Germinal center (tissue), 1 donor: ENCODE measurements around the gene USP20.
"Not testable (repeated sequence)": the region's sequence is repeated elsewhere in the genome, so short reads cannot be mapped to it uniquely, and the experiment has no call there.

Source experiments
- DNase-seq: peaks from one replicate; pipeline ENCODE4 v3.0.0; 2012; ENCODE audit warnings: mixed read lengths, low spot score

The USP20 gene

DNA sequence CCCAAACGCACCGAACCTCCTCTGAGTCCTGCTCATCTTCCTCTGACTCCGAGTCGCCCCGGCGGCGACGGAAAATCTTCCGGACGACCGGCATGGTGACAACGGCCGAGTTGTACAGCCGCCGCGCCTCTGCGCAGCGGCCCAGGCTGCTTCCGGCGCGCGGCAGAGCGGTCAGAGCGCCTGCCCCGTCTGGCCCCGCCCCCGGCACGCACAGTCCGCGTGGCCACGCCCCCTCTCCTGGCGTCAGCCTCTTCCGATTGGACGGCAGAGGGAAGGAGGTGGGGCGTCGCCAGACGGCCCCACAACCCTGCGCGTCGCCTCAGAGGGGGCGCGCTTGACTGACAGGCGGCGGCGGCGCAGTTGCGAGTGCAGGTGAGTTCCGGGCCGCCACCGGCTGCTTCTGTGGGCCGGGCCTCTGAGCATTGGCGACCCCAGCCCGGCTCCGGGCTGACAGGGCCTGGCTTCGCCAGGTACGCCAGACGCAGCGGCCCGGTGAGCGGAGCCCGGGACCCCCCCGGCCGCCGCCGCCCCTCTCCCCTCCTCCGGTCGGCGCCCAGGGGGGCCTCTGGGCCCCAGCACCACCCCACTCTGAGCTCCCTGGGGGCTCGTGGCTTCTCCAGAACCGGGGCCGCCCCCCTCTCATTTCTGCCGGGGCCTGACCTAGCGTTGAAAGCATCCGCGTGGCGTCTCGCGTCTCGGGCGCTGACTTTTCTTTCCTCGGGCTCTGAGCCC is at the start of gene USP20, which contains the start of gene C9orf78:
TSS of gene USP20 (plus strand) at position 331 of the 732 bp plus-strand sequence. CDS start 17,098 bp downstream, outside the sequence.
TSS of gene C9orf78 (minus strand) at position 148 of the 732 bp plus-strand sequence. CDS start at position 94, 54 bp downstream.
- DNase-seq: peak; percentile 99

DNA sequence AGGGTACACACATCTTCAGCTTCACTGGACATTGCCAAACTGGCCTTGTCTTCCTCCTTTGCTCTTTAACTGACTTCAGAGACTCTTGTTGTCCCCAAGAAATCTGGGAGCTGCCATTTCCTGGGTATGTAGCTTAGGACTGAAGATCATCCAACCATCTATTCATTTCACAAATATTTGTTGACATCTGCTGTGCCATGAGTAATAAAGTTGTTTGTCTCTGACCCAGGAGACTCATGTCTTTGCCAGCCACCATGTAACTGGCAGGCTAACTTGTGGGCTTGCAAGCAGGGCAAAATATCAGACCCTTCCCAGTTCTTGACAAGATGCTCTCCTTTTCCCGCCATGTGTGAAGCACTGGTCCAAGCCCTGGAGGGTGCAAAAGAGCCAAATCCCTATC is 49.4 kb upstream of the USP20 start:
- no peak for DNase-seq

DNA sequence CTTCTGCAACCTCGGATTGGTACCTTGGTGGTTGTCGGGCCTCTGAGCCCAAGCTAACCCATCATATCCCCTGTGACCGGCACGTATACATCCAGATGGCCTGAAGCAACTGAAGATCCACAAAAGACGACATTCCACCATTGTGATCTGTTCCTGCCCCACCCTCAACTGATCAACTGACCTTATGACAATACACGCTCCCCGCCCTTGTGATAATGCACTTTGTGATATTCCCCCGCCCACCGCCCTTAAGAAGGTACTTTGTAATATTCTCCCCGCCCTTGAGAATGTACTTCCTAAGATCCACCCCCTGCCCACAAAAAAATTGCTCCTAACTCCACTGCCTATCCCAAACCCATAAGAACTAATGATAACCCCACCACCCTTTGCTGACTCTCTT is 48.8 kb upstream of the USP20 start:
- DNase-seq: no peak

DNA sequence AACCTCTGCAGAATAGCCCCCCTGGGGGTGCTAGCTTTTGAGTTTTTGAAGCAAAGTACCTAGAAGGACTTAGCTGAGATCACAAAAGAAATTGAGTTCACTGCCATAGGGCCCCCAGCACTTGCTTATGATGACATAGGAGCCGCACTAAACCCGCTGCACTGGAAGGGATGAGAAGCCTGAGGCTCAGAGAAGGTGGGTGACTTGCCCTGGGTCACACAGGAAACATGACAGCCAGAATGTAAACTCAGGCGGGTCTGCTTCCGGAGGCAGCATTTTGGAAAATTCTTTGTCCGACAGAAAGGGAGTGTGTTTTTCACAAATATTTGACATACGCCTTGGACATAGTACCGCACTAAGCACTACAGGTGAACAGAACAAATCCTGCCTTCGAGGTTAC is 40.7 kb upstream of the USP20 start:
- DNase-seq: no peak

DNA sequence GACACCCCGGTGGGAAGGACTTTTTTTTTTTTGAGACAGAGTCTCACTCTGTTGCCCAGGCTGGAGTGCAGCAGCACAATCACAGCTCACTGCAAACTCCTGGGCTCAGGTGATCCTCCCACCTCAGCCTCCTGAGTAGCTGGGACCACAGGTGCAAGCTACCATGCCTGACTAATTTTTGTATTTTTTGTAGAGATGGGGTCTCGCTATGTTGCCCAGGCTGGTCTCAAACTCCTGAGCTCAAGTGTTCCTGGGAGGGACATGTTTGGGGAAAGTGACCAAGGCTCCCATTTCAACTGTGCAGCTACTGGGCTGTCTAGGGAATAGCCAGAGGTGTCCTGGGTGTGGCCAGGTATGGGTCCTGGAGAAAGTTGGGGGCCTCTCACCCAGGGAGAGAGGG is 39.2 kb upstream of the USP20 start:
- not testable (repeated sequence) for DNase-seq

DNA sequence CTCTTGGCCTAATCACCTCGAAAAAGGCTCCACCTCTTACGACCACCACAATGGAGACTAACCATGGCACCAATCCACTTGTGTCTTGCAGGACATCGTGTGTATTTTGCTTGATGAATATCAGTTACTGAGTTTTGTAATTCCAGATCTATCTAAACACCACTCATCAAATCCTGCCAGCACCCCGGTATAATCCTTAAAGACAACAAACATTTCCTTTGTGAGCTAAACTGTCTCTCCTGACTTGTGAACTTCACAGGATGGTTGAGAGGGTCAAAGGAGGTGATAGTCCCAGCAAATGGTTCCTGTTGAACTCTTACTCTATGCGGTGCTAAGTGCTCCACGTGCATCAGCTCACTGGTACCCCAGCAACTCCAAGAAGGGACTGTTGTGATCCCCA is 36.3 kb upstream of the USP20 start:
- DNase-seq: no peak

DNA sequence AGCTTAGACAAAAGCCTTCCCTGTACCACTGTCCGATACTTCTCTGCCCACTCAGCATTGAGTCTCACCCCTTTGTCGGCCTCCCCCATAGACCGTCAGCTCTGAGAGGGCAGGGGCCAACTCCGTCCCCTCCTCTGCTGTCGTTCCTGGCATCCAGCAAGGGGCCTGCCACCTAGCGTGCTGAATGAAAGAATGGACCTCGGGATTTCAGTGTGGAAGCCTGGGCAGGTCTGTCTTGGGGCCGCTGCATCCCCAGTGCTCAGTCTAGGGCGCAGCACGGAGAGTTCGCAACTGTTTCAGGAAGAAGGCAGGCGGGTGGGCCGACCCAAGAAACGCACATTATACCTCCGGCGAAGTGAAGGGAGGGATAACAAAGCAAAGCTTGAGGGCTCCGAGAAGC is 33.8 kb upstream of the USP20 start:
- no peak for DNase-seq

DNA sequence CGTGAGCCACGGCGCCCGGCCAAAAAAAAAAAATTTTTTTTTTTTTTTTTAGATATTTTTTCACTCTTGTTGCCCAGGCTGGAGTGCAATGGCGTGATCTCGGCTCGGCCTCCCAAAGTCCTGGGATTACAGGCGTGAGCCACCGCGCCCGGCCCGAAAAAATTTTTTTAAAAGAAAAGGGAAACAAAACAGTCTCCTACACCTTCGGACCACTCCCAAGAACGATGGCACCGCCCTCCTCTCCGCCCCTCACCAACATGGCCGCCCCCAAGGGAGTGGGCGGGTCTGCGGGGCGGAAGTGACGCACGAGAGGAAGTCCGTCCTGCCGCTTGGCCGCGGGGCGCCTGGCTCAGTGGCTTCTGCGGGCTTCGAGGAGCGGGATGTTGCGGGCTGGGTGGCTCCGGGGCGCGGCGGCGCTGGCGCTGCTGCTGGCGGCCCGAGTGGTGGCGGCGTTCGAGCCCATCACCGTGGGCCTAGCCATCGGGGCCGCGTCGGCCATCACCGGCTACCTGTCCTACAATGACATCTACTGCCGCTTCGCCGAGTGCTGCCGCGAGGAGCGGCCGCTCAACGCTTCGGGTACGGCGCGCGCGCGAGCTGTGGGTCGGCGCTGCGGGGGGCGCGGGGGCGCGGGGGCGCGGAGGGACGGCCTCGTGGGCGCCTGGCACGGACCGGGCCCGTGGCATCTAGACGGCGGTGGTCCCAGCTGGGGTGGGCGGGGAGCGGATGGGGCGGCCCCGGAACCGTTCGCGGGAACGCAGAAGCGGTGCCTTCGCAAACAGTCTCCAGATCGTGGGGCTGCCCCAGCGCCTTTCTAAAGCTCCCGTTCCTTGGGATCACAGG is 32.2 kb upstream of the USP20 start, which contains the start of gene TOR1B:
TSS of gene TOR1B (plus strand) at position 352 of the 843 bp plus-strand sequence. CDS start at position 381, 29 bp downstream.
- DNase-seq: peak; percentile 85

DNA sequence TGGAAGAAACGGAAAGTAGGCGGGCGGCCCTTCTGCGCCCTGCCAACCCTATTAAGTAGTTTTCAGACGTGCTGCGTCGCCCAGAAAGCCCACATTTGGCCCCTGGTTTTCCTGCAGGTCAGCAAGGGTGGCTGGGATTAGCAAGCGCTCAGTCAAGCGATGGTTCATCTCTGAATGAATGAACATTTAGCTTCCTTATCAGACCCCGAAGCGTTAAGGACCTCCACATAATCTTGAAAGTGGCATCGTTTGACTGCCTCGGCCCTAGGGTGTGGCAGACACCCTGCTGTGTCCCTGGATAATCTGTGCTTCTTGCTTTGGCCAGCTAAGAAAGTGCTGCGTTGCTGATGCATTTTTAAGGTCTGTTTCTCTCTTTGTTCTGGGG is 31.6 kb upstream of the USP20 start:
- DNase-seq: peak; percentile 11

DNA sequence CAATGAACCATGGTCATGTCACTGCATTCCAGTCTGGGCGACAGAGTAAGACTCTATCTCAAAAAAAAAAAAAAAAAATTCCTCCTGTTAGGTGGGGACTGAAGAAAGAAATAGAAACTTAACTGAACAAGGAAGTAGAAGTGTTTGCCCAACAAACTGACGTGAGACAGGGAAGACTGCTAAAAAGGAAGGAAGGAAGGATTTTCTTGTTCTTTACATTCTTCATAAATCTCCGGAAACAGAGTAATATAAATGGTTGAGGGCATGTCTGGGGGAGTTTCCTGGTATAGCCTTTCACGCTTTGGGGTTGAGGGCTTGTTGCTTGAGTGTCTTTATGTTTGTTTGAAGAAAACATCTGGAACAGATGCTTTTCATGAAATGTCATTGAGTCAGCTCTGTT is 29.2 kb upstream of the USP20 start:
- DNase-seq: no peak

DNA sequence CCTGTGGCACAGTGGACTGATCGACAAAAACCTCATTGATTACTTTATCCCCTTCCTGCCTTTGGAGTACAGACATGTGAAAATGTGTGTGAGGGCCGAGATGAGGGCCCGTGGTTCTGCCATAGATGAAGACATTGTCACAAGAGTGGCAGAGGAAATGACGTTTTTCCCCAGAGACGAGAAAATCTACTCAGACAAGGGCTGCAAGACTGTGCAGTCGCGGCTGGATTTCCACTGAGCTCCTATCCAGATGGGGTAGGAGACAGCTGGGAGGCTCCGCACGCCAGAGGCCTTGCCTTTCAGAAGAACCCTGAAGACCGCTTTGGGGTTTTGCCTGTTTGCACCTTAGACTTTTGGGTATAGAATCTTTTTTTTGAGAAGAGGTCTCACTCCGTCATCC is 25.9 kb upstream of the USP20 start:
- no peak for DNase-seq

DNA sequence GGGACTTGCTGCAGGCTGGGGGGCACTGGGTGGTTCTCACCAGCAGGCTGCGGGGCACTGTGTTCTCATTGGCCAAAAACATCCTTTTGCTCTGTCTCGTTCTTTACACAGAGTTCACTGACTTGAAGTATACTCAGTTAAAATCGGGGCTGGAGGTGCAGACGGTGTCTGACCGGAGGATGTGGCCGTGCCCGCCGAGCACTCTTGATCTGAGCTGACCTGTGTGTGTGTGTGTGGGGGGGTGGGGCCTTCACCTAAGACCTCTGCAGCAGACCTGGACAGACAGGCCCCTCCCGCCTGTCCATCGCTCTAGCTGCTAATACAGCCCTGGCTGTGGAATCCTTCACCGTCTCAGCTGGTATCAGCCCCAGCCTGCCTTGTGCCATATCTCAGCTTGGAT is 25.1 kb upstream of the USP20 start:
- no peak for DNase-seq

DNA sequence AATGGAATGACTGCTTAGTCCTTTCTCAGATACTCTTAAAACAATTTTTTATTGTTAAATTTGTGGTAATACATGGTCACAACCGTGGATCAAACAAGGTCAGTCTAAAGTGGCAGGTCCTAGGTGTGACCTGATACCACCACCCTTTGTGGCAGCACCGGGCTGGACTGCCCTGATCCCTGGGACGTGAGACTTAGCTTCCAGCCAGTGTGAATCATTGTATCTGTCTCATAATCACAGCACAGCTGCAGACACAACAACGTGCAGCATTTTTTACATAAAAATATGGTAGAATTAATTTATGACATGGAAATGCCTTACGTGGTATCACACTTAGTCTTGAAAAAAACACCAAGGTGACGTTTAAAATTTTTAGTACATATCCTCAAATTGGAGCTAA is 24.5 kb upstream of the USP20 start:
- DNase-seq: no peak

DNA sequence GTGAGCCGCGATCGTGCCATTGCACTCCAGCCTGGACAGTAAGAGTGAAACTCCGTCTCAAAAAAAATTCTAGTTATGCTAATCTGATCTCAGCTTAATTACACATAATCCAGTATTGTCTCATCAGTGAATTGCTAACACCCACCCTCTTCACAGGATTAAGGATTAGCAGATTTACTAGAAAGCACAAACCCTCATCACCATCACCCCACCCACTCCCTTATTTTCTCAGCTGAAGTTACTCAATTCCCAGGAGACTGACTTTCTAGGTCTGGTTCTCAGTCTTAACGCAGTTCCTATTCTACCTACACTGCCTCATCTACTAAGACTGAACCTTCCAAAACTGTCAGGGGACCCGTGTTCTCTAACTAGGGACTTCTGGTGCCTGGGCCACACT is 23.3 kb upstream of the USP20 start:
- DNase-seq: no peak

DNA sequence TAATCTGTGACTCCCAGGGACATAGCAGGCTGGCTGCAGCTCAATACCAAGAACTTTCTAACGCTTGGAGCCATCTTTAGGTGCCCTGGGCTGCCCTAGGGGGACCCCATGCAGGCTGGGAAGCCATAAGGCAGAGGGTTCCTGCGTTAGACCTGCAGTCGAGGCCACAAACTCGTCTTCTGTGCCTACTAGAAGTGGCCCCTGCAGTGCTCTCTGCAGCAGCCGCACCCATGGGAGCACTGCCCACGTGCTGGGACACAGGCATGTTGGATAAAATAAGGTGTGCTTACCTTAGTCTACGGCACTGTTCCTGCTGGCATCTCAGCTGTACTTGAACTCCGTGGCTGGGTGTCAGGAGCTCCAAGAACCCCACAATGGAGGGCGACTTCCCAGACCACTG is 22.9 kb upstream of the USP20 start:
- DNase-seq: no peak

DNA sequence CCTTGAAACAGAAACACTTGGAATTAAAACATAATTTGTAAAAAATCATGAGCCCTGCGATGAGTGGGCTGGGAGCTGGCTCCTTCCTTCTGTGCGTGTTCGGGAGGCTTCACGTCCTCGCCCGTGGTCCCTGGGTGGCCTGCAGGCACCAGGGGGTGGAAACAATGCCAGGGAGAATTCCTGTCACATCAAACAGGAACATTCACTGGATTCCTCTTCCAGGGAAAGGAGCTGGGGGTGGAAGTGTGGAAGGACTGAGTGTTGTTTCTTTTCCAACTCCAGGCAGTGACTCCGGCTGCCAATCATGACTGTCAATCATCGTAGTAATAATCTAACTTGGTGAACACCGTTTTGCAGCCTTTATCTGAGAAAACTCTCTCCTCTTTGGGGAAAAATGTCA is 21.6 kb upstream of the USP20 start:
- no peak for DNase-seq

DNA sequence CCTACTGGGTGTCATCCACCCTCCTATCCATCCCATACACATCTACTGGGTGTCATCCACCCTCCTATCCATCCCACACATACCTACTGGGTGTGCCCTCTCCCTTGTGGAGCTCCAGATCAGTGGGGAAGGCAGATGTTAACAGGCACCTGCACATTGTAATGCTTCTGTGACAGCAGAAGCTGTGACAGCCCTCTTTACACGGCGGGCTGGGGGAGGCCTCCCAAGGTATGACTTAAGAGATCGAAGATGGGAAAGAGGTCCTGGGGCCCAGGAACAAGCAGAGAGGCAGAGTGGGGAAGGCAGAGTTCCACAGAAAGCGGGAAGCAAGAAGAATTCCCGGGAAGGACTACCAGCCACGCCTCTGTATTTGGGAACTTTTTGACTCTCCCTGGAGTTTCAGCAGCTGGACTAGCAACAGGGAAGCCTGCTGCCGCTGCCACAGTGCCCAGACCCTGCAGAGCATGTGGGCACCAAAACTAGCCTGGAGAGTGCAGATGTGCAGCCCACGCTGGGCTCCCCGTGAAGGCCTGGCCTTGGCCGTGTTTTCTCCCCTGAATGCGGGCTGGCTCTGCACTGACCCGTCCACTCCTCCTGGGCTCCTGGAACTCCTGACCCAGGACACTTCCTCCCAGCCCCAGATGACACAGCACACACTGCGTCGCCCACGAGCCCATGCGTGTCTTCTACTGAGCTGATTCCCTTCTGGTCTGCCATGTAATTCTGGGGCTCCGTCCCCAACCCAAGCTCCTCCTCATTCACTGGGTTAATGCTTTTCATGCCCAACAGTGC is 20.6 kb upstream of the USP20 start:
- DNase-seq: no peak

DNA sequence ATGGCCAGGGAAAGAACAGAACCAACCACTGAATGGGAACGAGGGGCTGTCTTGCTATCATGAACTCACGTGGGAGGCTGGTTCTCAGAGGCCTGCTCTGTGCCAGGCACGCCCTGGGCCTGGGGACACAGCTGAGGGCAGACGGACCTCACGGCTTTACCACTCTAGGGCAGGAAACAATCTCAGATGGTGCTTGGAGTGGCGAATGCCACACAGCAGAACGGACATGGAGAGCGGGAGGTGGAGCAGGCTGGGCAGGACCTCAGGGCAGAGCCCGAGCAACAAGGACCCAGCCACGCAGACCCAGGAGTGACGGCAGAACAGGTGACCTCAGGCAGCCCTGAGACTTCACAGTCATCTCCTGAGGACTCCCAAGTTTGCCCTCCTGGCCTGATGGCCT is 20.0 kb upstream of the USP20 start:
- no peak for DNase-seq

DNA sequence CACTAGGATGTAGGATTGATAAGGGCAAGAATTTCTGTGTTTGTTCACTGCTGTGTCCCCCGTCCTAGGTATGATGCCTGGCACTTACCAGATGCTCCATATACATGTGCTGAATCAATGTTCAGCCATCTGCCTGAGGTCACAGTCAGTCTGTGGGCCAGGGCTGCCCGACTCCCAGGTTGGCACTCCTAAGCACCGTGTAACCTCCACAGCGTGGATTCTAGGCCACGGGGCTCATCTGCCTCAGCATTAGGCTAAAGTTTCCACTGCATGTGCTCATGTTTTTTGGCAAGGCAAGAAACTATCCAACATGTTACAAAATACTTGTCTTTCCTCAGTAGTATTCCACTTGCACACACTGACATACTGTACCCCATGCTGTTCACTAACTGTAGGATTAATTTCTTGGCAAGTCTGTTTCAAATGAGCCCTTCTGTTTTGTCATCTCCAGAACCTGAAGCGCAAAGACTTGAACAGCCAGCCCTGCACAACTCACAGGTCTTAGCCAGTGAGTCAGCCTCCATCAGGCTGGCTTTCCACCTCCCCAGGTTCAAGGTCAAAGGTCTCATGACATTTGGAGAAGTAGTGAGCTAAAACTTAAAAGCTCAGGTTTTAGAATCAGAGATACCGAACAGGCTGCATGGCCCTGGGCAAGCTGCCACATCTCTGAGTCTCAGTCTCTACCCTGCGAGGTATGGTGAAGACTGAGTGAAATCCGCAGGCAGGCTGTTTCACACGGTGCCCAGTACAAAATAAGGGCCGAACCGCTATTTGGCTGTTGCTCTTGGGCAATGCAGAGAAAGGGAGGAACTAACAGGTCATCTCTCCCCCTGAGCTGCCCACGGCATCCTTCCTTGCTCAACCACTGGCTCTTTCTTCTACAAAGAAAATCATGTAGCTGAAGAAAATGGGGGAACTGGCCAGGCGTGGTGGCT is 18.5 kb upstream of the USP20 start:
- DNase-seq: no peak

DNA sequence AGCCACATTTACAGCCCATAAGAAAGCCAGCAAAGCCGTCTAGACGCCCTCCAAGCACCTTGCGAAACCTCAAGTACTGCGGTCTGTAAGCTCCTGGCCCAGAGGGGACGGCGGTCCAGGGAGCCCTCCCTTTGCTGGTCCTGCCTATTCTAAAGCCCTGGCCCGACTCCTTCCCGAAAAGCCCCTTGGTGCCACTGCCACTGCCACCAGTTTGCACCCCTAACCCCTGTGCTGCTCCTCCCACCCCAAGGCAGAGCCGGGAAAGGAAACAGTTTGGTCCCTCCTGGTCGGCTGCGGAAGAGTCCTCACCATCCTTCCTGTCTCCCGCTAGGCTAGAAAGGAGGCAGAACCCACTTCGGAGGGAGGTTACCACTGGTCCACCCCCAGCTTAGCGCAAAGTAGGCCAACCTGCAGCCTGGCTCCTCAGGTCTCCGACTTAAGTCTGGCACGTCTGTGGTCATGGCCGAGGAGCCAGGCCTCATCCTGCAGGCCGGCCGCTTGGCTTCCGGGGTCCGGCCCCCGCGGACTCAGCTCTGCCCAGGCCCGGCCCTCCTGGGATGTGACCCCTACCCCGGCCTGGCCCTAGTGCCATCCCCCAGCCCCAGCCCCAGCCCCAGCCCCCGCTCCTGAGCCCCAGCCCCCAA is 12.2 kb upstream of the USP20 start:
- DNase-seq: peak; percentile 14

DNA sequence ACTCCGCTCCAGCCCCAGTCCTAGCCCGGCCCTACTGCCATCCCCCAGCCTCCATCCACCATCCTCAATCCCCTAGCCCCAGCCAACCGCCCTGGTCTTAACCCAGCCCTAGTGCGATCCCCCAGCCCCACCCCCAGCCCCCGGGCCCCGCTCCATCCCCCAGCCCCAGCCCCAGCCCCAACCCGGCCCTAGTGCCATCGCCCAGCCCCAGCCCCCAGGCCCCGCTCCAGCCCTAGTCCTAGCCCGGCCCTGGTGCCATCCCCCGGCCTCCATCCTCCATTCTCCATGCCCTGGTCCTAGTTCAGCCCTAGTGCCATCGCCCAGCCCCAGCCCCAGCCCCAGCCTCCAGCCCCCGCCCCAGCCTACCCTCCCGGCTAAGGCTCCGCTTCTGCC is 11.7 kb upstream of the USP20 start:
- no peak for DNase-seq
